Stimulated activated CD8-positive, alpha-beta memory T cell treated with anti-CD3 and anti-CD28 coated beads, Interleukin-12 subunit alpha, Interleukin-12 subunit beta, amount 100 ng/mL, for 24 hours (primary cell): ENCODE measurements around the gene ZNF22.

Experiments used
- DNase-seq: peaks from one replicate; pipeline ENCODE4 v3.0.0-alpha.2; 2020; ENCODE audit errors: extremely low read depth

Gene ZNF22

DNA sequence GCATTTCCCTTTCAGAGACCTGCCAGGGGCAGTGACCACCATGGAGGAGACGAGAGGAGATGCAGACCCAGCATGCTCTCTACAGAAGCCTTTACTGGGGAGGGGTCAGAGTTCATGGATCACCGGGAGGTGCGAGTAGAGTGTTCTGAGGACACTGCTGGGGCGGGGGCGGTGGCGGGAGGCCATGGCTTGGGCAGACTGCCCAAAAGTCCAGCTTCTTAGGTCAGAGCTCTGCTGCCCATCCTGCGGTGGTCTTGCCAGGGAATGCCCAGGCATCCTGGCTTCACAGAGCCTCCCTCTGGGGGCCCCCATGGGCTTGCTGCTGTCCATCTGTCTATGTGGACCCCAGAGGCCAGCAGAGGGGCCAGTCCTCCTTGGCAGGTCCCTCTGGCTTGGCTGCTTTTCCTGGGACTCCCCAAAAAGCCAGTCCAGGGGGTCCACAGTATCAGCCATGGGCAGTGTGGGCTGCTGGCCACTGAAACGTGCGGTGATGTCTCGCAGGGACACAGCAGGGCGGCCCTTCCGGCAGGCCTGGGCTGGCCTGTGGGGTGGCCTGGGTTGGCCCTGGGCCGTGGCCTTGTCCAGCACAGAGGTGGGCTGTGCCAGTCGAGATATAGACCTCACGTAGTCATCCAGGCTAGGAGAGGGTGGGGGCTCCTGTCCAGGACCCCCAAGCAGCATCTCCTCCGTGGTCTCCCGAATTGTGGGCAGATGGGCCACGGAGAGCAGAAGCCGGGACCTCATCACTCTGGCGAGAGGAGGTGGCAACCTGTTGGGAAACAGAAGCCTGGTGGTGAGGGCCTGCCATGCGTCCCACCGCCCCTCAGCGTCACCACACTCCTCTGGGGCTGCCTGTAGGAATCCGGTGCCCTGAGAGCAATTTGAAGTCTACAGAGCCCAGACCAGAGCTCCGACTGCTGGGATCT, 23.2 kb upstream of the ZNF22 start:
- no peak for DNase-seq

DNA sequence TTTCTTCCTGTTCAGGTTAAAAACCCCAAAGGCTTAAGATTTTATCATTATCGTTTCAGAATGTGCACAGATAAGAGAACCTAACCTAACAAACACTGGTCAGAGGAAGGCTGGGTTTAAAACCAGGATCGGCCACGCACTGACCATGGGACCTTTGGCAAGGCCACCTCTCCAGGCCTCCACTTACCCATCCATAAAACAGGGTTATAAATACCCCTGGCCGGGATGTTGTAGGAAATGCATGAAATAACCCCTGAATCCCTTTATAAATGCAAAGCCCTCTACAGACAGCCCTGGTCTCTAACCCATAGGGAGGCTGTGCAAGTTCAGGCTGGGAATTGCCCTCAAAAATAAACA, 22.5 kb upstream of the ZNF22 start:
- DNase-seq, result no peak

DNA sequence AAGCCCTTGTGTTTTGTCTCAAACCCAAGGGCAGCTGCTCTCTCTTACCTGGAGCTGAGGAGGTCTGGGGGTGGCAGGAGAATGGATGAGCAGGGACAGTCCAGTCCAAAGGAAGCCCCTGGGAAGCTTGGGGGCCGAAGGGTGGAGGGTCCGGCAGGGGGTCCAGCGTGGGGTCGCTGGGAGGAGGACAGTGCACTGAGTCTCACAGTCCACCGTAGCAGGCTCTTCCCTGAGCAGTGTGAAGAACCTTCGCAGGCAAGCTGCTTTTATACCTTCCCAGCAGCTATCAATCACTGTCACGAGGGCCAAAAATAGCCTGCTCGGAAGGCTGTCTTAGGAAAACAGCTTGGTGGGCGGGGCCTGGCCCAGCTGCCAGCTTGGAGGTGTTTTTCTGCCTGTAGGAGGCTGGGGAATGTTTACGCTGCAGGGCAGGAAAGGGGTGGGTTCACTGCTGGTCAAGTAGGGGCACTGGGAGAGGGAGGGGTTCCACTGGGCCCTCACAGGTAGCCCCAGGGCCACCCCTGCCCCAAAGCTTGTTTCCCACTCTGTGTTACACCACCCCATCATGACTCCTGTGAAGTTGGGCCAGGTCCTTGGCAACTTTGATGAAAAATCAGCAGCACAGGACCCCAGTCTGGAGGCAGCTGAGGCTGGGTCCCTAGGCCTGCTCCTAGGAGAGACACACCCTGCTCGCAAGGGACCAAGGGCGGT, 22.0 kb upstream of the ZNF22 start, which contains the start of gene DEPP1:
Gene DEPP1 (minus strand): TSS at position 240 of the 711 bp plus-strand sequence. CDS start 779 bp downstream, outside the sequence.
- no peak for DNase-seq

DNA sequence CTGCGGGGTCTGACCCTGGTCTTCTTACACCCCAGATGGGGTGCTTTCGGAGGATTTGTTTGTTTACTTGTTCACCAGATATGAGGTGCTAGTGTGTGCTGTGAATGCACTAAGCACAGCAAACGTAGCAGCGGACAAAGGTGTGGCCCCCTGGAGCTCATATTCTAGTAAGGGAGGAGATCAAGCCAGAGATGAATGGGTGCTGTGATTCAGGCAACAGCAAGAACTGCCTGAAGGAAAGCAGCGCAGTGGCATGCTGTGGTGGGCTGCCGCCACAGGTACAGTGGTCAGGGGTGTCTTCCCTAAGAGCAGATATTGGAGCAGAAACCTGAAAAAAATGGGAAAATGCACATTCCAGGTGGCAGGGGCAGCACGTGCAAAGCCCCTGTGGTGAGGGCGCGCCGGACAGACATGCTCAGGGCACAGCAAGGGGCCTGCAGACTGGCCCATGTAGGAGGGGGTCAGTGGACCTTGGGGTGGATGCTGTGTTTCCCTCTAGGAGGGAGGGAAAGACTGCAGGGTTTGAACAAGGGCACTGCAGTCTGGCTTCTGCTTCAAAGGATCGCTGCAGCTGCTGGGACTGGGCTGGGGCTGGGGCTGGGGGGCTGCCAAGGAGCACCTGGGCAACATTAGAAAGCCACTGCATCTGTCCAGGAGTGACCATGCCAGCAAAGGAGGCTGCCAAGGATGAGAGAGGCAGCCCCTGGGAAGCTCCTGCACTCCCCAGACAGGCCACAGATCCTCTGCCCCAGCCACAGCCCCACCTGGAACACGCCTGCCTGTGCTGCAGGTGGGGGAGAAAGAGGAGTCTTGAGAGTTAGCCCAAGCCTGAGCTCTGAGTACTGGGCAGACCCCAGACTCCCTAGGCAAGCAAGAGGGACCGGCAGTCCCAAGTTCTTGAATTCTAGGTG, 21.2 kb upstream of the ZNF22 start:
- no peak for DNase-seq

DNA sequence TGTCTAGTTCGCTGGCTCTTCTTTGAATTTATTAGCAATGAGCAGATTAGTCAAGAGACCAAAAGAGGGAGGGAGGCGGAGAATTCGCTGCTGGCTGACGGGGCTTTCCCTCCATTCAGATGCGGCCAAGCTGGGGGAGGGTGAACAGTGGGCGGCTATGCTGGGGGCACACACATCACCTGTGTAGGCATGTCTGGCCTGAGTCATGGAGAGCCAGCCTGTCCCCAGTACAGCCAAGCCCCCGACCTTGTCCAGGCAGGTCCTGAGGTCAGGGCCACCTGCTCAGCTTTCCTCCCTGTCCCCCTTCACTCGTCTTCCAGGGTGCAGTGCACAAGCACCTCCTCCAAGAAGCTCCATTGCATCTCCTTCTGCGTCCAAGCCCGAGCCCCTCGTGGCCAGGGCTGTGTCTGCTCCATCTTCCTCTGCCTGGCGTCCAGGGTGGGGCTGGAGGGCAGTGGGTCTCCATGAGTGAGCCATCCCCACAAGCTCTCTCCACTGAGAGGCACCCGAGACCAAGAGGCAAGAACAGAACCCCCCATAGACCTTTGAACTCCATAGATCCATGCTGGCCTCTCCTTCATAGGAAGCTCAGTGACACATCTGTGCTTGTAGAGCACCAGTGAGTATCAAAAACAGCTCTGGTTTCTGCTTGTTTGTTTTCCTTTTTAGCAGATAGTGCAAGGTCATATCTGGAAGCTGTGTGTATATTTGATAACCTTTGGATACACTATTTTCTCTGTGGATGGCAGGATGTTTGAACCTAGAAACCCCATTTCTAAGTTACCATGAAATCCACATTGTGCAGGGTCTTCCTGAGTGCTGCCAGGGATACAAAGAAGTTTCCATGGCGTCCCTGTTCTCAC, 20.2 kb upstream of the ZNF22 start:
- DNase-seq, result no peak

DNA sequence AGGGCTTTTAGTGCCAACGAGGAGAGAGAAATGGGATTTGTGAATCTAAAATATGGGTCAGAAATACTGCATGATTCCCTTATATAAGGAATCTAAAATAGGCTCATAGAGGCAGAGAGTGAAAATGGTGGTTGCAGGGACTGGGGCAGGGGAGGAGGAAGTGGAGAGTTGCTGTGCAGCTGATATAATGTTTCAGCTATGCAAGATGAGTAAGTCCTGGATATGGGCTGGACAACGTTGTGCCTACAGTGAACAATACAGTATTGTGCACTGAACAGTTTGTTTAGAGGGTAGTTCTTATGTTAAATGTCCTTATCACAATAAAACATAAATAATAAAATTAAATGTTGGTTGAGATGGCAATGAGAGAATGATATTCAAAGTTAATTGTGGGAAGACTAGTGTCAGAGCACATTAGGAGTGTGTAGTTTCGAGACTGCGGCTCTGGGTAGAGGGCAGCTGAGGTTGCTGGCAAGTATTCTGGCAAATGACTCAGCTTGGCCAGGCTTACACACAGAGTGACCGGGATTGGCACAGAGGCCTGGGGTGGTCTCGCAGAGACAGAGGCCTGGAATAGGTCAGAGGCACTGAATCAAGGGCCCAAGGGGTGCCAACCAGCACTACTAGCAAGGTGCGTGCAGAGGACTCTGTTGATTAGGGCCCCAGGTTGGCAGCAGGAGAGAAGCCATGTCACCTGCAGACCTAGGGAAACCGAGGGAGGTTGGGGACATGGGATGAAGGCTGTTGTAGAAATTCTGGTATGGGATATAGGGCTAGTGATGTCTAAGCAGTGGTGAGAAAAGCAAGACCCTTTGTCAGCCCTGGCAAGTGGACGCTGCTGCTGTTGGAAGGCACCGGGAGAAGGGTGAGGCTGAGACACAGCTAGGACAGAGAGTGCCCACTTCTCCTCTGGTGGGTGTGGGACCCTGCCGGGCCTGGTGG, 19.3 kb upstream of the ZNF22 start:
- no peak for DNase-seq

DNA sequence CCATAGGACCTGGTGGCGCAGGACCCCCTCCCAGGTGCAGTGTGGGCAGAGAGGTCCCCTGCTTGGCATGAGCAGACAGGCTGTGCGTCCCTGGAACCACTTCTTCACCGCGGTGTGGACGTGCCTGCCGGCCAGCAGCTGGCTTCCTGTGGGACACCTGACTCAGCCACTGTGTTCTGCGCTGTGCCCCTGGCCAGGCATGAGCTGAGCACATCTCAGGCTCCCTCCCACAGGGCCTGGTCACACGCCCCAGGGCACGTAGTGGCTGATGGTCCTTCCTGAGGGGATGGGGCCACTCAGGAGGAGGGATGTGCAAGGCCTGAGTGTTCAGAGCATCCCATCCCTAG, 18.6 kb upstream of the ZNF22 start:
- DNase-seq, result no peak

DNA sequence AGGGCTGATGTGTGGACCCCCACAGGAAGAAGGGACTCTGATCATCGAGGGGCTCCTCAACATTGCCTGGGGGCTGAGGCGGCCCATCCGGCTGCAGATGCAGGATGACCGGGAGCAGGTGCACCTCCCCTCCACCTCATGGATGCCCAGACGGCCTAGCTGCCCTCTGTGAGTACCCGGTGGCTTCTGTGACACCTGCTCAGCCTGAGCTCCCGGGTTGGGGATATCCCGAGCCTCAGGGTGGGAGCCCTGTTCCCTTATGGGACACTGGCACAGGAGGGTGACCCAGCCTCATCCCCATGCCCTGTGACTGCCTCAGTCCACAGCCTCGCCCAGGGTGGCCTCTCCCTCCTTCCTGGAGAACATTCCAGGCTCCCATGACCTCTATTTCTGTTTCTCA, 18.2 kb upstream of the ZNF22 start:
- DNase-seq, result no peak

DNA sequence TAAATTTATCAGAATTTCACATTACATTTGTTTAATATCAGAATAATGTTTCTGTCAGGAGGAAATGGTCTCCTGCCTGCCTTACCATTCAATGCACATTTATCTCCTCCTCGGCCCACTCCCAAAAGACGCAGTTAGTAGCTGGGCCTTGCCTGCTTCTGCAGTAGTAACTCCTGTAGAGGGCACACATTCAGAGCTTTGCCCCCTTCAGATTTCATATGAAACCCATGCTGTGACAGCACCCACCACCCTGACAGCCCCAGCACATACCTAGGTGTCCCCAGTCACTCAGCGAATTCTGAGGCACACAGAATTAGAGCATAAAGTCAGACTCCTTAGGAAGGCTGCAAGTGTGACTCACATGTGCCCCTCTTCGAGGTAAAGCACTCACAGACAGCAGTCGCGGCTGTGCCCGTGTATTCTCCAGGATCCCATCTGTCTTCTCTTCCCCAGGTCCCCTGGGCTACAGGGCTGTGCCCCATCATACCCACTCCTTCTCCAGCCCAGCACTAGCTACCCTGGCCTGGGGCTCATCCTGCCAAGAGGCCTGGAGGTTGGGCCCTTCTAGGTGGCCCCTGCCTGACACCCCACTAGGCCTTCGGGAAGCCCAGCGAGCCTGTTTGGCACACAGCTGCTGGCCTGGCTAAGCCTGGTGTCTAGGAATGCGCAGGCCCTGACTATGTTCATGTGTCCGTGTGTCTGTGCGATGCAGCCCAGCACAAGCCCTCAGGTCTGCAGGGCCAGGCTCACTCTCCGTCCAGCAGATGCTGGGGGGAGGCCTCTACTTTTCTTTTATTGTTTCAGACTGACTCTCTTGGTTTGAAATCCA, 17.4 kb upstream of the ZNF22 start:
- DNase-seq, result no peak

DNA sequence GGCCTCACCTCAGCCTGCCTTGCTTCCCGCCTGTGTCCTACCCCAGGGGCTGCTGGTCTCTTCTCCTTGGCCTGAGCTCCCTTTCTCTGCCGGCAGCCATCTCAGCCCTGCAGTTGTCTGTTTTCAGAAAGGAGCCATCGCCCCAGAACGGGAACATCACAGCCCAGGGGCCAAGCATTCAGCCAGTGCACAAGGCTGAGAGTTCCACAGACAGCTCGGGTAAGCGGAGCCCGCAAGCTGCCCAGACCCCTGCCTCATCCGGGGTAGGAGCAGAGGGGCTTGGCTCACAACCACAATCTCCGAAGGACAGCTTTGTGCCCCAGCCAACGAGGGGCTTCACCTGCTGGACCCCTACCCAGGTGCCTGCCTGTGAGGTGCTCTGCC, 16.8 kb upstream of the ZNF22 start:
- DNase-seq, result no peak

DNA sequence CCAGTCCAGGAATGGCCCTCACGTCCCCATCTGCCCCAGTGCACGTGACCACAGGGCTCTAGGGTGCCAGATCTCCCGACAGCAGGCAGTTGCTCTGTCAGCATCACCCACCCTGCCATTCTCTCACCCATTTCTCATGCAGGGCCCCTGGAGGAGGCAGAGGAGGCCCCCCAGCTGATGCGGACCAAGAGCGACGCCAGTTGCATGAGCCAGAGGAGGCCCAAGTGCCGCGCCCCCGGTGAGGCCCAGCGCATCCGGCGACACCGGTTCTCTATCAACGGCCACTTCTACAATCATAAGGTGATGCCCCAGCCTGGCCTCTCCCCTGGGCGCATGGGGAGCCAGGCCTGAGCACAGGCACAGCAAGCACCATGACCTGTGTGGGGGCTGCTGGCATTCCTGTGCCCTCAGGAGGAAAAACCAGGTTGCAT, 16.0 kb upstream of the ZNF22 start:
- DNase-seq, result no peak

DNA sequence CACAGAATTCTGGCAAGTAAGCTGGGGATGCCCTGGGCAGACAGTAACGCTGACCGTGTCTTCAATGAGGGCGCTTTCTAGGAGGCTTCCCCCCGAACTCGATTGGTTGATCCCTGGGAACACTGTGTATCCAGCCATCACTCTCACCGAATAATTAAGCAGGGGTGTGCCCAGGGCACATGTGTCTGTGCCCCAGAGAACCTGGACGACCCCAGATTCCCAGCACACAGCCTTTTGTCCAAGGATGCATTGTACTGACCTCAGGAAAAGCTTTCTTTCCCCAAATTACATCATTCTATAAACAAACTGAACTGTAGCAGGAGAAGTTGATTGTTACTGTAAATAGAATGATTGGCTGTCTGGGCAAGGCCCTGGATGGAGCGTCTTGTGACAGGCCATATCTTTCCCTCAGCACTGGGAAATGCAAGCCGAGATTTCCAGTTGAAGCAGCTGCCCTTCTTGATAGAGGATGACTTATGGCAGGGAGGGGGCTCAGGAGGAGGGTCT, 15.5 kb upstream of the ZNF22 start:
- no peak for DNase-seq

DNA sequence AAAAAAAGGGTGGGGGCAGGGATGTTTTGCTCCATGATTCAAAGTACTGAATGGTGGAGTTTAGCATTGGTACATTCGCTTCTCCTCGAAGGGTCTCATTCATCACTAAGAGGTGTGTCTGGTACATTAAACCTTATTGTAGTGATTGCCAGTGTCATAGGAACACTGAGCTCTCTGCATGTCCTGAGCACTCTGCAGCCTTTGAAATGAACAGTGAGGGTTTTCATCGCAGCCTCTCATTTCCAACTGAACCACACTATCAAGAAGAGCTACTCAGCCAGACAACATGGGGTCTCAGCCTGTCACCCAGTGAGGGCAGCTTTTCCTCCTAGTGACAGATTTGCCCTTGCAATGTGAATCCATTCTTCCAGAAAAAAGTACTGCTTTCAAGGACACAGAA, 14.5 kb upstream of the ZNF22 start:
- DNase-seq, result no peak

DNA sequence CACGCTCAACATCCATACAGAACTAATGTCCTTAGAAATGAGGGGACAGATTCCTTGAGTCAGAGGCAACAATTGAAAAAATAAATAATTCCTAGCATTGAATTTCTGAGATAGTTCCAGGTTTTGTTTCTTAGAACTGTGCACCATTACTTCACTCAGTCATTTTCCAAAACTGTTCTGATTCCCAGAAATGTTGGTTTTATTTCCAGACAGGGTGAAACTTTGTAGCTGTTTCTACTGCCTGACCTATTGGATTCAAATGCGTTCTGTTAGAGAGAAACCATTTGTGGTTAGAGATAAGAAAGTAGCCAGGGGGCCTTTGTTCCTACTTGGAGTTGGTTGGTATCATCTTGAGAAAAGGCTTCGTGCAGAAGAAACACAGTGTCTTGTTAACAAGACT, 14.1 kb upstream of the ZNF22 start:
- DNase-seq, result no peak

DNA sequence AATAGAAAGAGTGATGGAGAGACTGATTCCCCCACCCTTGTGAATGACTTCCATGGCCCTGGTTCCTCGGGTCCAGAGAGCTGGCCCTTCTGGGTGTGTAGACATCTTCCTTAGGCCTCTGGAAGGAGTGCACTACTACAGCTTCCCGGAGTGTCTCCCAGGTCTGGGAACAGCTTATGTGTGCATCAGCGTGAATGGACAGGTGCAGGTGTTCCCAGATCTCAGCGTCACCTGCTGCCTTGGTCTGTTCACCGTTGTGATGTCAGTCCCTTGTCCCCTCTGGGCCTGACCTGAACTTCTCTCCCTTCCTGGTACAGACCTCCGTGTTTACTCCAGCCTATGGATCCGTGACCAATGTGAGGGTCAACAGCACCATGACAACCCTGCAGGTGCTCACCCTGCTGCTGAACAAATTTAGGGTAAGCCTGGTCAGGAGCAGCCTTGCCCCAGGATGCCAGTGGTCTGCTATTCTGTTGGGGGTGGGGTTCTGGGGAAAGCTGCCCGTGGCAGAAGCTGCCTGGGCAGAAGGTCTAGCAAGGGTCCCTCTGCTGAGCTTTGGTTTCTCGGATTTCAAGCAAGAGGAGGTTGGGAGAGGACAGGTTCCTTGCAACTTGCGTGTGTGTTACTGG, 11.7 kb upstream of the ZNF22 start:
- no peak for DNase-seq

DNA sequence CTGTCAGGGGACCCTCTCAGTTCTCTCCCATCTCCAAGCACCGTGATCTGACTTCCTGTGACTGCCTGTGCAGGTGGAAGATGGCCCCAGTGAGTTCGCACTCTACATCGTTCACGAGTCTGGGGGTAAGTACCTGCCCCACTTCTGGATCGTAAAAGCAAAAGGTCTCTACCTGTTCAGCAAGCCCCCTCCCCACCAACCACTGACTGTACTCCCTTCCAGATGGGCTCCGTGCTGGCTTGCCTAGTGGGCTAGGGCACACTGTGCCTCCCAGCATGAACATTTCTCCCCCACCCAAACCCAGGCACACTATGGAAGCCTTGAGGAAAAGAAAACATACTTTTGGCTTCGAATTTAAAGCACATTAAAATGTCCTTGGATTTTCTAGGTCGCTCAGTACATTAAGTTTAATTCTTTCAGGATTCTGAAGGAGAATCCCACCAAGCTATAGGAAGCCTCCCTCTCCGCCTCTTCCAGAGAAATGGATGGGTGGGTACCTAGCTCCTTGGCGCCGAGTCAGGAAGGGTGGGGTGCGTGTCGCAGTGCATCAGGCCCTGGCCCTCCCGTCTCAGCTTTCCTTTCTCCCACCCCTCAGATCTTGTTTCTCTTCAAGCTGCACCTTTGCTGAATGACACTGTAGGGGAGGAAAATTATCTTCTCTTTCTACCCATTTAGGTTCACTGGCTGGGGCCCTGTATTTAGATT, 11.0 kb upstream of the ZNF22 start:
- DNase-seq, result no peak

DNA sequence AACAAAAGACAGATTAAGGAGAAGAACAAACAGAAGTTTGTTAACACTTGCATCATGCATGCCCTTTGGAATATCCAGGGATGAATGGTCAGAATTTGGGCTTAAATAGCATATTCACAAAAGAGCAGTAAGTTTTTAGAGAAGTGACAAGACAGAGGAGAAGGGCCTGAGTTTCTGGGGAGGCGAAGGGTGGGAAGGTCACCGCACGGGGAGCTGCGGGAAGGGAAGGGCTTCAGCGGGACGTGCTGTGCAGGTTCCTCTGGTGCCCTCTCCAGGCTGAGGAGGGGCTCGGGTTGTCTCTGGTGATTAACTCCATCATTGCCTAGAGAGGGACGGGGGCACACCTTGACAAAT, 10.4 kb upstream of the ZNF22 start:
- DNase-seq, result no peak

DNA sequence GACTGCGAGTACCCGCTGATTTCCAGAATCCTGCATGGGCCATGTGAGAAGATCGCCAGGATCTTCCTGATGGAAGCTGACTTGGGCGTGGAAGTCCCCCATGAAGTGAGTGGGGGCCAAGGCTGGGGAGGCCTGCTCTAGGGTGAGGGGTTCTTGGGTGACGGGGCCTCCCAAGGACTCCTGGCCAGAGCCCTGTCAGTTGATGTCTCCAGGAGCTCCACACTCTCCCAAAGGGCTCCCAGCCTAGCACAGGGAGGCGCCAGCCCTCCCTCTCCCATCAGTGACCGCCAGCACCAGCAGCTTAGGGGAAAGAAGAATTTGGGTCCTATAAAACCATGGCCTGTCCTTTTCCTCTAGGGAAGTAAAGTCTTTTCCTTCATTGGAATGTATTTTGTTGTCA, 9.8 kb upstream of the ZNF22 start:
- DNase-seq, result no peak
